DOHH2 (cell line): ENCODE measurements around the gene MOCS3.

ENCODE experiments used
- EZH2phosphoT487 ChIP-seq: fragments of 200-600 bp; sonication (generic); IDR thresholded peaks from 2 replicates; pipeline ENCODE4 v1.6.1; 2017; ENCODE audit warnings: borderline replicate concordance, mild to moderate bottlenecking, antibody characterized with exemption, low read length, moderate library complexity, mixed read lengths
- TF ChIP-seq, protein P1 (sequence below): fragments of 200-600 bp; sonication (generic); IDR thresholded peaks from one replicate; pipeline ENCODE4 v1.5.1; 2014; ENCODE audit warnings: antibody characterized with exemption, mild to moderate bottlenecking, low read depth, low read length; ENCODE audit not compliant: poor library complexity, severe bottlenecking

DNA sequence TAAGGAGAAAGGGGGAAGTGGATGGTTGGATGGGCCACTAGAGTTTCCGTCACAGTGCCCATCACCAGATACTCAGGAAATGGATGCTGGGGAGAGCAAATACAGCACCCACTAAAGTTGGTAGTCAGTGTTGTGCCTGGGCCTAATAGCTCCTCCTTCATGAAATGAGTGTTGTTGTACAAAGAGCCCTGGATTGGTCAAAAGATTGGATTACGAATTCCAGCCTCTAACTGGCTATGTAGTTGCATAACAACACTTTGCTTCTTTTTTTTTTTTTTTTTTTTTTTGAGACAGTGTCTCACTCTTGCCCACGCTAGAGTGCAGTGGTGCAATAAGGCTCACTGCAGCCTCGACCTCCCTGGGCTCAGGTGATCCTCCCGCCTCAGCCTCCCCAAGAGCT, 36.9 kb downstream of the MOCS3 start:
- TF ChIP-seq, protein P1, sequence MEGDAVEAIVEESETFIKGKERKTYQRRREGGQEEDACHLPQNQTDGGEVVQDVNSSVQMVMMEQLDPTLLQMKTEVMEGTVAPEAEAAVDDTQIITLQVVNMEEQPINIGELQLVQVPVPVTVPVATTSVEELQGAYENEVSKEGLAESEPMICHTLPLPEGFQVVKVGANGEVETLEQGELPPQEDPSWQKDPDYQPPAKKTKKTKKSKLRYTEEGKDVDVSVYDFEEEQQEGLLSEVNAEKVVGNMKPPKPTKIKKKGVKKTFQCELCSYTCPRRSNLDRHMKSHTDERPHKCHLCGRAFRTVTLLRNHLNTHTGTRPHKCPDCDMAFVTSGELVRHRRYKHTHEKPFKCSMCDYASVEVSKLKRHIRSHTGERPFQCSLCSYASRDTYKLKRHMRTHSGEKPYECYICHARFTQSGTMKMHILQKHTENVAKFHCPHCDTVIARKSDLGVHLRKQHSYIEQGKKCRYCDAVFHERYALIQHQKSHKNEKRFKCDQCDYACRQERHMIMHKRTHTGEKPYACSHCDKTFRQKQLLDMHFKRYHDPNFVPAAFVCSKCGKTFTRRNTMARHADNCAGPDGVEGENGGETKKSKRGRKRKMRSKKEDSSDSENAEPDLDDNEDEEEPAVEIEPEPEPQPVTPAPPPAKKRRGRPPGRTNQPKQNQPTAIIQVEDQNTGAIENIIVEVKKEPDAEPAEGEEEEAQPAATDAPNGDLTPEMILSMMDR: no peak
- TF ChIP-seq EZH2phosphoT487: no peak
